Measurements from ENCODE around the gene E2F4.

The E2F4 gene

GRCh38 chr16:67238806-67239470 is 47.0 kb downstream of the E2F4 start:
- no peak for DNase-seq

- no peak for DNase-seq
These were observed 48.6 kb downstream of the E2F4 start for GRCh38 chr16:67240506-67240905.

GRCh38 chr16:67241008-67241900 is 49.3 kb downstream of the E2F4 start:
- no peak for DNase-seq

GRCh38 chr16:67242138-67242730 is 50.3 kb downstream of the E2F4 start:
- no peak for DNase-seq

- DNase-seq = no peak
These were observed 51.5 kb downstream of the E2F4 start for GRCh38 chr16:67243481-67243880.

- DNase-seq = peak; percentile 56 to 64
These were observed 52.6 kb downstream of the E2F4 start for GRCh38 chr16:67244387-67245185.

- DNase-seq = no peak
These were observed 53.2 kb downstream of the E2F4 start for GRCh38 chr16:67245186-67245585.

GRCh38 chr16:67245674-67246080 is 53.7 kb downstream of the E2F4 start:
- no peak for DNase-seq

- DNase-seq = peak in 1 of 2 donors; percentile 39
These were observed 54.3 kb downstream of the E2F4 start for GRCh38 chr16:67246081-67246755.

GRCh38 chr16:67246756-67247191 is 54.8 kb downstream of the E2F4 start:
- DNase-seq = no peak

- peak; percentile 99 for DNase-seq
These were observed 55.5 kb downstream of the E2F4 start, which contains the start of gene FHOD1 for GRCh38 chr16:67247192-67248072. Gene FHOD1, minus strand, starts transcription at chr16:67247481. Its CDS starts 71 bp downstream, at chr16:67247410.

GRCh38 chr16:67248073-67248400 is 56.1 kb downstream of the E2F4 start:
- no peak for DNase-seq

Measured in stimulated activated CD4-positive, alpha-beta T cell treated with anti-CD3 and anti-CD28 coated beads, Interleukin-2, amount 100 ng/mL, for 48 hours (primary cell).